HepG2 (cell line): Measurements from ENCODE around the gene FAM228A. TPM values are rescaled to one million over a fixed set of nuclear protein-coding genes. Genes with fewer than 3 reads are reported as not detected.

ENCODE experiments used
- EP300 ChIP-seq, 3 experiments: sonication (generic) in 1 of 3; formaldehyde crosslinking in 1 of 3; IDR thresholded peaks; 2 replicates each; pipeline versions ENCODE4 v1.5.1 to v1.6.1; 2011 to 2020; ENCODE audit warnings: low read depth in 2 of 3, low read length in 2 of 3, borderline replicate concordance in 1 of 3, improper control_type of control experiment in 1 of 3, mild to moderate bottlenecking in 1 of 3, missing genetic modification reagents in 1 of 3, moderate library complexity in 1 of 3
- JUN ChIP-seq: sonication (generic); formaldehyde crosslinking; IDR thresholded peaks from 2 replicates; pipeline ENCODE4 v1.4.0; 2020; ENCODE audit warnings: mild to moderate bottlenecking, missing genetic modification reagents
- KMT2A ChIP-seq: sonication (generic); formaldehyde crosslinking; IDR thresholded peaks from 2 replicates; pipeline ENCODE4 v1.4.0; 2020; ENCODE audit warnings: missing genetic modification reagents
- MLLT10 ChIP-seq: sonication (generic); formaldehyde crosslinking; IDR thresholded peaks from 2 replicates; pipeline ENCODE4 v1.4.0; 2020; ENCODE audit warnings: missing genetic modification reagents
- REXO4 ChIP-seq: sonication (generic); formaldehyde crosslinking; IDR thresholded peaks from 2 replicates; pipeline ENCODE4 v1.8.0; 2022; ENCODE audit warnings: missing genetic modification reagents, mild to moderate bottlenecking, borderline replicate concordance
- RORA ChIP-seq: sonication (generic); formaldehyde crosslinking; IDR thresholded peaks from 2 replicates; pipeline ENCODE4 v1.5.0; 2020; ENCODE audit warnings: mild to moderate bottlenecking, missing genetic modification reagents, moderate library complexity
- SAFB2 ChIP-seq: sonication (generic); formaldehyde crosslinking; IDR thresholded peaks from 2 replicates; pipeline ENCODE4 v1.5.1; 2020; ENCODE audit warnings: missing genetic modification reagents, low read depth, mild to moderate bottlenecking, borderline replicate concordance
- SIN3A ChIP-seq: IDR thresholded peaks from 2 replicates; pipeline ENCODE4 v1.6.1; 2011; ENCODE audit warnings: low read depth, mild to moderate bottlenecking, control low read depth, low read length, borderline replicate concordance
- SOX13 ChIP-seq, 3 experiments: fragments of 450-650 bp in 1 of 3; sonication (generic) in 1 of 3; formaldehyde crosslinking in 1 of 3; IDR thresholded peaks in 2 of 3; conservative IDR thresholded peaks in 1 of 3; 2 replicates each; pipeline versions ENCODE4 v1.5.0 to v1.6.1; 2016 to 2020; ENCODE audit warnings: antibody characterized with exemption in 1 of 3, mild to moderate bottlenecking in 1 of 3, missing compliant biosample characterization in 1 of 3, missing genetic modification reagents in 1 of 3, moderate library complexity in 1 of 3
- ZKSCAN5 ChIP-seq: sonication (generic); formaldehyde crosslinking; IDR thresholded peaks from 2 replicates; pipeline ENCODE4 v1.5.1; 2020; ENCODE audit warnings: mild to moderate bottlenecking, missing genetic modification reagents
- ZNF225 ChIP-seq: sonication (generic); formaldehyde crosslinking; IDR thresholded peaks from 2 replicates; pipeline ENCODE4 v1.4.0; 2020; ENCODE audit warnings: mild to moderate bottlenecking, missing genetic modification reagents
- ZNF431 ChIP-seq: sonication (generic); formaldehyde crosslinking; IDR thresholded peaks from 2 replicates; pipeline ENCODE4 v1.9.0; 2022; ENCODE audit warnings: missing genetic modification reagents, low read depth, mild to moderate bottlenecking, borderline replicate concordance
- ZNF441 ChIP-seq: sonication (generic); formaldehyde crosslinking; IDR thresholded peaks from 2 replicates; pipeline ENCODE4 v1.7.0; 2021; ENCODE audit warnings: missing genetic modification reagents, borderline replicate concordance
- ZNF496 ChIP-seq: sonication (generic); formaldehyde crosslinking; IDR thresholded peaks from 2 replicates; pipeline ENCODE4 v1.8.1; 2023; ENCODE audit warnings: mild to moderate bottlenecking, moderate library complexity, missing genetic modification reagents; ENCODE audit not compliant: insufficient replicate concordance
- ZNF510 ChIP-seq: sonication (generic); formaldehyde crosslinking; IDR thresholded peaks from 2 replicates; pipeline ENCODE4 v1.4.0; 2020; ENCODE audit warnings: low read depth, mild to moderate bottlenecking, missing genetic modification reagents
- ZNF607 ChIP-seq: sonication (generic); formaldehyde crosslinking; IDR thresholded peaks from 2 replicates; pipeline ENCODE4 v1.5.1; 2020; ENCODE audit warnings: missing genetic modification reagents, mild to moderate bottlenecking, borderline replicate concordance
- ZNF670 ChIP-seq: sonication (generic); formaldehyde crosslinking; IDR thresholded peaks from 2 replicates; pipeline ENCODE4 v1.8.0; 2022; ENCODE audit warnings: mild to moderate bottlenecking, missing genetic modification reagents, borderline replicate concordance
- ZNF749 ChIP-seq: sonication (generic); formaldehyde crosslinking; IDR thresholded peaks from 2 replicates; pipeline ENCODE4 v1.8.0; 2022; ENCODE audit warnings: mild to moderate bottlenecking, missing genetic modification reagents, moderate library complexity, borderline replicate concordance
- ZNF878 ChIP-seq: sonication (generic); formaldehyde crosslinking; IDR thresholded peaks from 2 replicates; pipeline ENCODE4 v1.8.1; 2023; ENCODE audit warnings: mild to moderate bottlenecking, missing genetic modification reagents, moderate library complexity
- polyA plus RNA-seq, 8 experiments: library from polyadenylated mRNA; depleted of rRNA in 3 of 8; stranded (reverse) in 7 of 8; unstranded in 1 of 8; fragments of >200 nt; fragmentation: Illumina TruSeq in 4 of 8; extraction: Trizol in 4 of 8; gene quantifications; 2 replicates each; pipeline versions ENCODE4 v1.2.1 to v1.2.3, GENCODE V29; 2011 to 2016; ENCODE audit warnings: low read depth in 4 of 8, missing spikeins in 1 of 8, mixed read lengths in 1 of 8; ENCODE audit not compliant: insufficient read depth in 1 of 8
- total RNA-seq, 5 experiments: library from RNA; depleted of rRNA; stranded (reverse); fragments of >200 nt; fragmentation: Illumina TruSeq; extraction: Trizol; gene quantifications; 2 replicates each; pipeline ENCODE4 v1.2.3, GENCODE V29; 2016; ENCODE audit warnings: low read depth in 1 of 5
- TF ChIP-seq, protein P1 (sequence below): IDR thresholded peaks from 2 replicates; pipeline ENCODE4 v1.4.0; 2020; ENCODE audit warnings: mild to moderate bottlenecking, missing genetic modification reagents
- TF ChIP-seq, protein P2 (sequence below): sonication (generic); formaldehyde crosslinking; IDR thresholded peaks from 2 replicates; pipeline ENCODE4 v1.9.0; 2022; ENCODE audit warnings: missing genetic modification reagents, mild to moderate bottlenecking, borderline replicate concordance
- TF ChIP-seq, protein P3 (sequence below): sonication (generic); formaldehyde crosslinking; IDR thresholded peaks from 2 replicates; pipeline ENCODE4 v1.4.0; 2020; ENCODE audit warnings: mild to moderate bottlenecking, missing genetic modification reagents

FAM228A gene
- total and polyA plus RNA-seq, 2 of the 13 experiments (the other 11 are each of a cell fraction or from before 2014, with no cell fraction given), result not detected

DNA sequence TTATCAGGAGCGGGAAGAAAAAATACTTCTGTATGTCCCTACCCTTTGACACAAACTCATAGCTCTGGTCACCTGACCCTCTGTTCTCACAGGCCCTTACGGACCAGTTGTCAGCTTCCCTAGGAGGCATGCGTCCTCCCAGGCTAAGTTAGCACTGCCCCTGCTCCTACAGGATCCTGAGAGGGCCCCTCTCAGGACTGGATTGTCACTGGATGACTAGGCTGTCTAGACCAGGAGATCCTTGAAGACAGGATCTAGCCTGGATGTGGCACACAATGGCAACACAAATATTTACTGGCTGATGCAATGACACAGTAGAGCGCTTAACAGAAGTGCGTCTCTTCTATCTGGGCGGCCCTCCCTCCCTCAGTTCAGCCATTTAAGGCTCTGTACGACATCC lies 7.7 kb downstream of the FAM228A start (continued):
- TF ChIP-seq, protein P1, sequence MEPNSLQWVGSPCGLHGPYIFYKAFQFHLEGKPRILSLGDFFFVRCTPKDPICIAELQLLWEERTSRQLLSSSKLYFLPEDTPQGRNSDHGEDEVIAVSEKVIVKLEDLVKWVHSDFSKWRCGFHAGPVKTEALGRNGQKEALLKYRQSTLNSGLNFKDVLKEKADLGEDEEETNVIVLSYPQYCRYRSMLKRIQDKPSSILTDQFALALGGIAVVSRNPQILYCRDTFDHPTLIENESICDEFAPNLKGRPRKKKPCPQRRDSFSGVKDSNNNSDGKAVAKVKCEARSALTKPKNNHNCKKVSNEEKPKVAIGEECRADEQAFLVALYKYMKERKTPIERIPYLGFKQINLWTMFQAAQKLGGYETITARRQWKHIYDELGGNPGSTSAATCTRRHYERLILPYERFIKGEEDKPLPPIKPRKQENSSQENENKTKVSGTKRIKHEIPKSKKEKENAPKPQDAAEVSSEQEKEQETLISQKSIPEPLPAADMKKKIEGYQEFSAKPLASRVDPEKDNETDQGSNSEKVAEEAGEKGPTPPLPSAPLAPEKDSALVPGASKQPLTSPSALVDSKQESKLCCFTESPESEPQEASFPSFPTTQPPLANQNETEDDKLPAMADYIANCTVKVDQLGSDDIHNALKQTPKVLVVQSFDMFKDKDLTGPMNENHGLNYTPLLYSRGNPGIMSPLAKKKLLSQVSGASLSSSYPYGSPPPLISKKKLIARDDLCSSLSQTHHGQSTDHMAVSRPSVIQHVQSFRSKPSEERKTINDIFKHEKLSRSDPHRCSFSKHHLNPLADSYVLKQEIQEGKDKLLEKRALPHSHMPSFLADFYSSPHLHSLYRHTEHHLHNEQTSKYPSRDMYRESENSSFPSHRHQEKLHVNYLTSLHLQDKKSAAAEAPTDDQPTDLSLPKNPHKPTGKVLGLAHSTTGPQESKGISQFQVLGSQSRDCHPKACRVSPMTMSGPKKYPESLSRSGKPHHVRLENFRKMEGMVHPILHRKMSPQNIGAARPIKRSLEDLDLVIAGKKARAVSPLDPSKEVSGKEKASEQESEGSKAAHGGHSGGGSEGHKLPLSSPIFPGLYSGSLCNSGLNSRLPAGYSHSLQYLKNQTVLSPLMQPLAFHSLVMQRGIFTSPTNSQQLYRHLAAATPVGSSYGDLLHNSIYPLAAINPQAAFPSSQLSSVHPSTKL (CRISPR knock-in tag), result peak; percentile 38; the same call in 1 of the 2 replicates
- TF ChIP-seq ZNF441 (no peak), SOX13 (IDR thresholded peaks at IDR 0.05) (no peak), SOX13 (CRISPR knock-in tag; conservative IDR thresholded peaks at IDR 0.05 in 1 of 2, IDR thresholded peaks at IDR 0.05 in 1 of 2) (peak in 1 of 2 experiments; percentile 54; a peak in 2 of 4 replicates), RORA (CRISPR knock-in tag) (no peak), ZNF607 (CRISPR knock-in tag) (no peak), JUN (CRISPR knock-in tag) (no peak), ZNF225 (CRISPR knock-in tag) (no peak; the same call in 1 of the 2 replicates), EP300 (IDR thresholded peaks at IDR 0.05; ENCODE audit: low read depth in 2 of 2, low read length in 2 of 2) (no peak), EP300 (CRISPR knock-in tag; IDR thresholded peaks at IDR 0.05; ENCODE audit: borderline replicate concordance) (no peak), SIN3A (no peak), ZNF749 (CRISPR knock-in tag) (no peak), MLLT10 (no peak), ZKSCAN5 (no peak), SAFB2 (CRISPR knock-in tag) (no peak), ZNF496 (CRISPR knock-in tag) (no peak), ZNF431 (no peak), ZNF670 (CRISPR knock-in tag) (no peak), KMT2A (0 out of 2 replicates have a peak, but pooled peaks have one; percentile 25), ZNF510 (CRISPR knock-in tag) (no peak), ZNF878 (CRISPR knock-in tag) (no peak), REXO4 (CRISPR knock-in tag) (no peak)
- TF ChIP-seq, protein P2, sequence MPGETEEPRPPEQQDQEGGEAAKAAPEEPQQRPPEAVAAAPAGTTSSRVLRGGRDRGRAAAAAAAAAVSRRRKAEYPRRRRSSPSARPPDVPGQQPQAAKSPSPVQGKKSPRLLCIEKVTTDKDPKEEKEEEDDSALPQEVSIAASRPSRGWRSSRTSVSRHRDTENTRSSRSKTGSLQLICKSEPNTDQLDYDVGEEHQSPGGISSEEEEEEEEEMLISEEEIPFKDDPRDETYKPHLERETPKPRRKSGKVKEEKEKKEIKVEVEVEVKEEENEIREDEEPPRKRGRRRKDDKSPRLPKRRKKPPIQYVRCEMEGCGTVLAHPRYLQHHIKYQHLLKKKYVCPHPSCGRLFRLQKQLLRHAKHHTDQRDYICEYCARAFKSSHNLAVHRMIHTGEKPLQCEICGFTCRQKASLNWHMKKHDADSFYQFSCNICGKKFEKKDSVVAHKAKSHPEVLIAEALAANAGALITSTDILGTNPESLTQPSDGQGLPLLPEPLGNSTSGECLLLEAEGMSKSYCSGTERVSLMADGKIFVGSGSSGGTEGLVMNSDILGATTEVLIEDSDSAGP, result no peak
- TF ChIP-seq, protein P3, sequence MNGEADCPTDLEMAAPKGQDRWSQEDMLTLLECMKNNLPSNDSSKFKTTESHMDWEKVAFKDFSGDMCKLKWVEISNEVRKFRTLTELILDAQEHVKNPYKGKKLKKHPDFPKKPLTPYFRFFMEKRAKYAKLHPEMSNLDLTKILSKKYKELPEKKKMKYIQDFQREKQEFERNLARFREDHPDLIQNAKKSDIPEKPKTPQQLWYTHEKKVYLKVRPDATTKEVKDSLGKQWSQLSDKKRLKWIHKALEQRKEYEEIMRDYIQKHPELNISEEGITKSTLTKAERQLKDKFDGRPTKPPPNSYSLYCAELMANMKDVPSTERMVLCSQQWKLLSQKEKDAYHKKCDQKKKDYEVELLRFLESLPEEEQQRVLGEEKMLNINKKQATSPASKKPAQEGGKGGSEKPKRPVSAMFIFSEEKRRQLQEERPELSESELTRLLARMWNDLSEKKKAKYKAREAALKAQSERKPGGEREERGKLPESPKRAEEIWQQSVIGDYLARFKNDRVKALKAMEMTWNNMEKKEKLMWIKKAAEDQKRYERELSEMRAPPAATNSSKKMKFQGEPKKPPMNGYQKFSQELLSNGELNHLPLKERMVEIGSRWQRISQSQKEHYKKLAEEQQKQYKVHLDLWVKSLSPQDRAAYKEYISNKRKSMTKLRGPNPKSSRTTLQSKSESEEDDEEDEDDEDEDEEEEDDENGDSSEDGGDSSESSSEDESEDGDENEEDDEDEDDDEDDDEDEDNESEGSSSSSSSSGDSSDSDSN, result no peak
